ENCODE data around the gene TCP11L2.

DNA sequence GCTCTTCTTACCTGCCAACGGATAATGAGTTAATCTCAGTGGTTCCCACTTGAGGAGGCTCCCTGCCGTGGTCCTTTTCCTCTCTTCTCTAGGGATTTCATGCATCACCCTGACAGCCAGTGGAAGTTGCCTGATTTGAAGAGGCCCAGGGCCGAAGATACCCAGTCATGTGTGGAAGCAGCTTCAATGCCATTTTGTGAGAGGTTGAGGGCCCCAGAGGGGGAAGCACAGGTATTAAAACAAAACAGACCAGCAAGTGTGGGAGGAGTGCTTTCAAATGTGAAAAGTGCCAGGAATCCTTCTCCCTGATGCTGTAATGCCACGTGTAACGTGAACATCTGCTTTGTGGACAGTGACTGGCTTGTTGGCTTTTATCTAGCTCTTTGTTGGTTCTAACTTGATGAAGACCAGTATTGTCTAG lies 1.5 kb downstream of the TCP11L2 start:
- TF ChIP-seq, protein P1, sequence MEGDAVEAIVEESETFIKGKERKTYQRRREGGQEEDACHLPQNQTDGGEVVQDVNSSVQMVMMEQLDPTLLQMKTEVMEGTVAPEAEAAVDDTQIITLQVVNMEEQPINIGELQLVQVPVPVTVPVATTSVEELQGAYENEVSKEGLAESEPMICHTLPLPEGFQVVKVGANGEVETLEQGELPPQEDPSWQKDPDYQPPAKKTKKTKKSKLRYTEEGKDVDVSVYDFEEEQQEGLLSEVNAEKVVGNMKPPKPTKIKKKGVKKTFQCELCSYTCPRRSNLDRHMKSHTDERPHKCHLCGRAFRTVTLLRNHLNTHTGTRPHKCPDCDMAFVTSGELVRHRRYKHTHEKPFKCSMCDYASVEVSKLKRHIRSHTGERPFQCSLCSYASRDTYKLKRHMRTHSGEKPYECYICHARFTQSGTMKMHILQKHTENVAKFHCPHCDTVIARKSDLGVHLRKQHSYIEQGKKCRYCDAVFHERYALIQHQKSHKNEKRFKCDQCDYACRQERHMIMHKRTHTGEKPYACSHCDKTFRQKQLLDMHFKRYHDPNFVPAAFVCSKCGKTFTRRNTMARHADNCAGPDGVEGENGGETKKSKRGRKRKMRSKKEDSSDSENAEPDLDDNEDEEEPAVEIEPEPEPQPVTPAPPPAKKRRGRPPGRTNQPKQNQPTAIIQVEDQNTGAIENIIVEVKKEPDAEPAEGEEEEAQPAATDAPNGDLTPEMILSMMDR (IDR thresholded peaks at IDR 0.05; ENCODE audit: low read depth, low read length, poor library complexity, severe bottlenecking) = no peak
- no peak for TF ChIP-seq EZH2phosphoT487 (IDR thresholded peaks at IDR 0.05; ENCODE audit: borderline replicate concordance, low read length)

Data from DOHH2 (cell line).